ENCODE data around the gene TEX47. TPM values are rescaled to one million over a fixed set of nuclear protein-coding genes. Genes with fewer than 3 reads are reported as not detected.

Gene TEX47
- total and polyA plus RNA-seq, 4 donors: not detected

DNA sequence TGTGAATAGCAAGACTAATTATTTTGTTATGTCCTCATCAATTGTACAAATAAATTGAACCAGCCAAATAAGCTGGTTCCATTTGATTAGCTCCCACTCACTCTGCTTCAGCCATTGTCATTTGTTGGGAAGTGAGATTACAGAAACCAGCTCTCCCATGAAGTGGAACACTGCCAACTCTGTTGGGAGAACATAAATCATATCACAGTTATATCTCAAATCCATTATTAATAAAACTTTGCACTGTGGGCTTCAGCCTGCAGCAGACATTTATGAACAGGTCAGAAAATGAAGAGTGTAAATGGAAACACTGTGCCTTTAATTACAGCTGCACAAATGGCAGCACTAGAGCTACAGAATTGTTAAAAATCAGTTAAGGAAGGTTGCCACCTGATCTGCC lies 46.7 kb upstream of the TEX47 start:
- no peak for DNase-seq (ENCODE audit: low spot score)
- TF ChIP-seq, protein P1, sequence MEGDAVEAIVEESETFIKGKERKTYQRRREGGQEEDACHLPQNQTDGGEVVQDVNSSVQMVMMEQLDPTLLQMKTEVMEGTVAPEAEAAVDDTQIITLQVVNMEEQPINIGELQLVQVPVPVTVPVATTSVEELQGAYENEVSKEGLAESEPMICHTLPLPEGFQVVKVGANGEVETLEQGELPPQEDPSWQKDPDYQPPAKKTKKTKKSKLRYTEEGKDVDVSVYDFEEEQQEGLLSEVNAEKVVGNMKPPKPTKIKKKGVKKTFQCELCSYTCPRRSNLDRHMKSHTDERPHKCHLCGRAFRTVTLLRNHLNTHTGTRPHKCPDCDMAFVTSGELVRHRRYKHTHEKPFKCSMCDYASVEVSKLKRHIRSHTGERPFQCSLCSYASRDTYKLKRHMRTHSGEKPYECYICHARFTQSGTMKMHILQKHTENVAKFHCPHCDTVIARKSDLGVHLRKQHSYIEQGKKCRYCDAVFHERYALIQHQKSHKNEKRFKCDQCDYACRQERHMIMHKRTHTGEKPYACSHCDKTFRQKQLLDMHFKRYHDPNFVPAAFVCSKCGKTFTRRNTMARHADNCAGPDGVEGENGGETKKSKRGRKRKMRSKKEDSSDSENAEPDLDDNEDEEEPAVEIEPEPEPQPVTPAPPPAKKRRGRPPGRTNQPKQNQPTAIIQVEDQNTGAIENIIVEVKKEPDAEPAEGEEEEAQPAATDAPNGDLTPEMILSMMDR (IDR thresholded peaks at IDR 0.05; ENCODE audit: low read depth, low read length, missing input control): no peak
- TF ChIP-seq, protein P2, sequence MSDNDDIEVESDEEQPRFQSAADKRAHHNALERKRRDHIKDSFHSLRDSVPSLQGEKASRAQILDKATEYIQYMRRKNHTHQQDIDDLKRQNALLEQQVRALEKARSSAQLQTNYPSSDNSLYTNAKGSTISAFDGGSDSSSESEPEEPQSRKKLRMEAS (IDR thresholded peaks at IDR 0.05): no peak
- TF ChIP-seq HNF4G (IDR thresholded peaks at IDR 0.05) (no peak), TAF1 (conservative IDR thresholded peaks at IDR 0.05) (no peak), FOXA2 (IDR thresholded peaks at IDR 0.05) (no peak), NR2F2 (IDR thresholded peaks at IDR 0.05) (no peak), YY1 (IDR thresholded peaks at IDR 0.05) (no peak), RXRA (IDR thresholded peaks at IDR 0.05) (no peak), FOXA1 (IDR thresholded peaks at IDR 0.05) (no peak), EGR1 (IDR thresholded peaks at IDR 0.05; ENCODE audit: low read depth in 2 of 2) (no peak), RAD21 (IDR thresholded peaks at IDR 0.05) (no peak), HNF4A (conservative IDR thresholded peaks at IDR 0.05) (no peak)
- TF ChIP-seq, protein P3, sequence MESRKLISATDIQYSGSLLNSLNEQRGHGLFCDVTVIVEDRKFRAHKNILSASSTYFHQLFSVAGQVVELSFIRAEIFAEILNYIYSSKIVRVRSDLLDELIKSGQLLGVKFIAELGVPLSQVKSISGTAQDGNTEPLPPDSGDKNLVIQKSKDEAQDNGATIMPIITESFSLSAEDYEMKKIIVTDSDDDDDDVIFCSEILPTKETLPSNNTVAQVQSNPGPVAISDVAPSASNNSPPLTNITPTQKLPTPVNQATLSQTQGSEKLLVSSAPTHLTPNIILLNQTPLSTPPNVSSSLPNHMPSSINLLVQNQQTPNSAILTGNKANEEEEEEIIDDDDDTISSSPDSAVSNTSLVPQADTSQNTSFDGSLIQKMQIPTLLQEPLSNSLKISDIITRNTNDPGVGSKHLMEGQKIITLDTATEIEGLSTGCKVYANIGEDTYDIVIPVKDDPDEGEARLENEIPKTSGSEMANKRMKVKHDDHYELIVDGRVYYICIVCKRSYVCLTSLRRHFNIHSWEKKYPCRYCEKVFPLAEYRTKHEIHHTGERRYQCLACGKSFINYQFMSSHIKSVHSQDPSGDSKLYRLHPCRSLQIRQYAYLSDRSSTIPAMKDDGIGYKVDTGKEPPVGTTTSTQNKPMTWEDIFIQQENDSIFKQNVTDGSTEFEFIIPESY (IDR thresholded peaks at IDR 0.05): no peak
- TF ChIP-seq, protein P4, sequence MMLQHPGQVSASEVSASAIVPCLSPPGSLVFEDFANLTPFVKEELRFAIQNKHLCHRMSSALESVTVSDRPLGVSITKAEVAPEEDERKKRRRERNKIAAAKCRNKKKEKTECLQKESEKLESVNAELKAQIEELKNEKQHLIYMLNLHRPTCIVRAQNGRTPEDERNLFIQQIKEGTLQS (IDR thresholded peaks at IDR 0.05): no peak
- TF ChIP-seq, protein P5, sequence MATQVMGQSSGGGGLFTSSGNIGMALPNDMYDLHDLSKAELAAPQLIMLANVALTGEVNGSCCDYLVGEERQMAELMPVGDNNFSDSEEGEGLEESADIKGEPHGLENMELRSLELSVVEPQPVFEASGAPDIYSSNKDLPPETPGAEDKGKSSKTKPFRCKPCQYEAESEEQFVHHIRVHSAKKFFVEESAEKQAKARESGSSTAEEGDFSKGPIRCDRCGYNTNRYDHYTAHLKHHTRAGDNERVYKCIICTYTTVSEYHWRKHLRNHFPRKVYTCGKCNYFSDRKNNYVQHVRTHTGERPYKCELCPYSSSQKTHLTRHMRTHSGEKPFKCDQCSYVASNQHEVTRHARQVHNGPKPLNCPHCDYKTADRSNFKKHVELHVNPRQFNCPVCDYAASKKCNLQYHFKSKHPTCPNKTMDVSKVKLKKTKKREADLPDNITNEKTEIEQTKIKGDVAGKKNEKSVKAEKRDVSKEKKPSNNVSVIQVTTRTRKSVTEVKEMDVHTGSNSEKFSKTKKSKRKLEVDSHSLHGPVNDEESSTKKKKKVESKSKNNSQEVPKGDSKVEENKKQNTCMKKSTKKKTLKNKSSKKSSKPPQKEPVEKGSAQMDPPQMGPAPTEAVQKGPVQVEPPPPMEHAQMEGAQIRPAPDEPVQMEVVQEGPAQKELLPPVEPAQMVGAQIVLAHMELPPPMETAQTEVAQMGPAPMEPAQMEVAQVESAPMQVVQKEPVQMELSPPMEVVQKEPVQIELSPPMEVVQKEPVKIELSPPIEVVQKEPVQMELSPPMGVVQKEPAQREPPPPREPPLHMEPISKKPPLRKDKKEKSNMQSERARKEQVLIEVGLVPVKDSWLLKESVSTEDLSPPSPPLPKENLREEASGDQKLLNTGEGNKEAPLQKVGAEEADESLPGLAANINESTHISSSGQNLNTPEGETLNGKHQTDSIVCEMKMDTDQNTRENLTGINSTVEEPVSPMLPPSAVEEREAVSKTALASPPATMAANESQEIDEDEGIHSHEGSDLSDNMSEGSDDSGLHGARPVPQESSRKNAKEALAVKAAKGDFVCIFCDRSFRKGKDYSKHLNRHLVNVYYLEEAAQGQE (IDR thresholded peaks at IDR 0.05): no peak
- H3K27ac ChIP-seq (ENCODE audit: low read depth in 1 of 2, low read length in 2 of 2): no peak overlapping the region
- no peak overlapping the region for H3K4me3 ChIP-seq (ENCODE audit: low read depth in 1 of 3, low read length in 3 of 3)
- H3K36me3 ChIP-seq (ENCODE audit: control insufficient read depth in 4 of 4, insufficient read depth in 3 of 4, low read depth in 1 of 4, low read length in 3 of 4): no peaks in the 10 kb centered on the region
- no peak overlapping the region for H3K9ac ChIP-seq (ENCODE audit: low read depth in 1 of 2, low read length in 2 of 2)
- H3K9me3 ChIP-seq (ENCODE audit: control insufficient read depth in 4 of 4, low read length in 3 of 4): no peaks in the 10 kb centered on the region
- H3K27me3 ChIP-seq (ENCODE audit: control insufficient read depth in 4 of 4, insufficient read depth in 4 of 4, low read length in 3 of 4): no peaks in the 10 kb centered on the region
- H3K4me1 ChIP-seq (ENCODE audit: control insufficient read depth in 4 of 4, insufficient read depth in 4 of 4, low read length in 3 of 4): no peaks in the 10 kb centered on the region

DNA sequence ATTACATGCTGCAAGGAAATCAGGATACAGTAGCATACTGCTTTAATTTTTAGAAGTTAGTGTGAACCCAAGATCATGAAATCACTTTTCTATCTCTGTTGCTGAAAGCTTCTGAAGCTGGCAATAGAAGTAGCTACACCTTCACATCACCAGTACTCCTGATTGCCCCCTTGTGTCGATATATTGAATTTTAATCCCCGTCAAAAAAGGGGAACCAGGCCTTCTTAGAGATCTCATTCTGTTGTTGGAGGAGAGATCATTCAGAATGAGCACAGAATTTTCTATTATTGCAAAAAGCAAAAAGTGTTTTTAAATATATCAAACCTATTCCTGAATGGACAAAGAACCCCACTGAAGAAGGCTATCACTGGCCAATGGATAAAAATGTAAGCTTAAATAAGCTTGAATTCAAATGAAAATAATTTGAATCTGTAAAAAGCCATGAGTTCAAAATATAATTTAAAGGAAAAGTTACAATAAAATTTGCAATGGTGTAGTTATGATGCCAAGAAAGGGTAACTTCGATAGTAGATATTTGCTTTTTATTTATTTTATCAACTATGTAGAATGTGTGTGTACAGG lies 39.7 kb upstream of the TEX47 start:
- Histone ChIP-seq H3K4me1 (ENCODE audit: control insufficient read depth in 4 of 4, insufficient read depth in 4 of 4, low read length in 3 of 4) (no peaks in the 10 kb centered on the region), H3K9ac (ENCODE audit: low read depth in 1 of 2, low read length in 2 of 2) (no peak overlapping the region), H3K4me3 (ENCODE audit: low read depth in 1 of 3, low read length in 3 of 3) (no peak overlapping the region), H3K36me3 (ENCODE audit: control insufficient read depth in 4 of 4, insufficient read depth in 3 of 4, low read depth in 1 of 4, low read length in 3 of 4) (no peaks in the 10 kb centered on the region), H3K27ac (ENCODE audit: low read depth in 1 of 2, low read length in 2 of 2) (no peak overlapping the region), H3K27me3 (ENCODE audit: control insufficient read depth in 4 of 4, insufficient read depth in 4 of 4, low read length in 3 of 4) (no peaks in the 10 kb centered on the region), H3K9me3 (ENCODE audit: control insufficient read depth in 4 of 4, low read length in 3 of 4) (no peaks in the 10 kb centered on the region)
- no peak for DNase-seq (ENCODE audit: low spot score)
- 21% methylated on average over 3 of the region's 3 CpGs for WGBS
- TF ChIP-seq, protein P4 (IDR thresholded peaks at IDR 0.05): no peak
- TF ChIP-seq HNF4A (conservative IDR thresholded peaks at IDR 0.05) (no peak), RAD21 (IDR thresholded peaks at IDR 0.05) (peak; percentile 81 to 92), EGR1 (IDR thresholded peaks at IDR 0.05; ENCODE audit: low read depth in 2 of 2) (no peak), YY1 (IDR thresholded peaks at IDR 0.05) (no peak), HNF4G (IDR thresholded peaks at IDR 0.05) (no peak), GABPA (IDR thresholded peaks at IDR 0.05 in 1 of 2, conservative IDR thresholded peaks at IDR 0.05 in 1 of 2) (no peak), RXRA (IDR thresholded peaks at IDR 0.05) (no peak), FOXA2 (IDR thresholded peaks at IDR 0.05) (no peak)
- TF ChIP-seq, protein P2 (IDR thresholded peaks at IDR 0.05): no peak
- TF ChIP-seq, protein P3 (IDR thresholded peaks at IDR 0.05): no peak
- TF ChIP-seq, protein P1 (IDR thresholded peaks at IDR 0.05; ENCODE audit: low read depth, low read length, missing input control): peak; percentile 68
